BLaER1 (cell line): ENCODE data around the gene PI16.

Experiments
- H3K27ac ChIP-seq: shearing (Covaris generic); formaldehyde crosslinking; 2 replicates; pipeline ENCODE4 v1.8.1; 2022
- H3K27me3 ChIP-seq: shearing (Covaris generic); formaldehyde crosslinking; 2 replicates; pipeline ENCODE4 v1.8.1; 2022
- H3K36me3 ChIP-seq: shearing (Covaris generic); formaldehyde crosslinking; 2 replicates; pipeline ENCODE4 v1.8.1; 2022
- H3K4me1 ChIP-seq: shearing (Covaris generic); formaldehyde crosslinking; 2 replicates; pipeline ENCODE4 v1.8.1; 2022
- H3K4me2 ChIP-seq: shearing (Covaris generic); formaldehyde crosslinking; 2 replicates; pipeline ENCODE4 v1.8.1; 2022
- H3K4me3 ChIP-seq: shearing (Covaris generic); formaldehyde crosslinking; 2 replicates; pipeline ENCODE4 v1.8.1; 2022
- H3K9ac ChIP-seq: shearing (Covaris generic); formaldehyde crosslinking; 2 replicates; pipeline ENCODE4 v1.8.1; 2022
- H3K9me3 ChIP-seq: shearing (Covaris generic); formaldehyde crosslinking; 2 replicates; pipeline ENCODE4 v1.8.1; 2022
- H4K20me1 ChIP-seq: shearing (Covaris generic); formaldehyde crosslinking; 2 replicates; pipeline ENCODE4 v1.8.1; 2022
- Cebpa-rat ChIP-seq: shearing (Covaris generic); IDR thresholded peaks from 2 replicates; pipeline ENCODE4 v1.8.1; 2022

PI16 gene

DNA sequence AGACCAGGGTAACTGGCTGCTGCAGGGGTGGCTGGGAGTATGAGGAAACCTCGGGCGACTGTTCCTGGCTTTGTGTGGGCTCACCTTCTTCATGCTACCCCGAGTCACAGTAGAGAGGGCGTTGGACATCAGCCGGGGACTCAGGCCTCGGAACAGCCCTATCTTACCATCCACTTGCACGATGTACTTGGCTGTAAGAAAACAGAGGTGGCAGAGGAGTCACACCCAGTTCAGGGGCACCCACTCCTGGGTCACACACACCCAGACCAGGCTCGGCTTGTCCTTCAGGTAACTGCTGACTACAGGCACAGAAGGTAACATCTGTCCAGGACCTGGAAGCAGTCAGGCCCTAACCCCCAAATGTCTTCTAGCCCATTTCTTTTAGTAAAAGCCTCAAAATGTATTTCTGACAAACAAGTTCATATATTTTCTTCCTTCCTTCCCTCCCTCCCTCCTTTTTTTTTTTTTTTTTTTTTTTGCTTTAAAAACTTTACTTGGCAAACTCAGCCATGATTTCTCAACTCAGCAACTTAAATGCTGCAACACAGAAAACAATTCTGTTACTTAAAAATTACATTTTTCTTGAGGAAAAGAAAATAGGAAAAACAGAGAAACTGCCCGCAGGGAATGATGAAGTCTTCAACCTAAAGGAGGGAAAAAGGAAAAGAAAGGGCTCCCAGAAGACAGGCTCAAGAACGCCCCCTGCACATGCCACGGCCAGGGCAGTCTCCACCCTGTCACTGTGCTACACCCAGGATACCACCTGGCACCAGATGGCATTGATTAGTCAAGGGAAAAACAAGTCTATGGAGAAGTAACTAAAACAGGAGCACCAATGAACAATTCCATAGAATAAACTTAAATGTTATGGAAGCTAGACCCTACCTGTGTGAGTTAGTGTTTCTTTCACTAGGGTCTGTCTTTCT lies 24.1 kb downstream of the PI16 start:
- Histone ChIP-seq H3K9ac (no peak overlapping the region; the same call in 1 of the 2 replicates), H3K27me3 (no peaks in the 10 kb centered on the region), H3K9me3 (no peaks in the 10 kb centered on the region), H3K4me2 (no peak overlapping the region), H3K36me3 (peaks cover 89% of the 10 kb centered on the region), H3K27ac (no peak overlapping the region), H3K4me3 (no peak overlapping the region), H4K20me1 (peaks cover 100% of the 10 kb centered on the region), H3K4me1 (peaks cover 82% of the 10 kb centered on the region)
- no peak for TF ChIP-seq Cebpa-rat

DNA sequence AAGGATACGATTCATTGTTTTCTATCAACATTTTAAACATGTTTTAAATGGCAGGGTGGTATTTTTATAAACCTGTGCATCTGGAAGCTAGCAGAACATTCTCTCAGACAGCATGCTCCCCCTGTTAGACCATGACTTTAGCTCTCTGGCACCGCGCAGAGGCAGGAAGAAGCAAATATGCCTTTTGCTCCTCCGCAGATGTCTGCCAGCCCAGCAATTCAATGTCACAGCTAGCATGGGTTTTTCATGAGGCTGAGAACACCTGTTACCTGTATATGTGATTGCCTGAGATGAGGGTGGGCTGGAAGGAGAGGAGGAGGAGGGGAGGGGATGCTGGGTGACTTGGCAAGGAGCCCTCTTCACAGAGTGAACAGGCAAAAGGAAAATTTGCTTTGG lies 24.8 kb downstream of the PI16 start:
- peak overlapping the region; percentile 17; the same call in 1 of the 2 replicates for H3K4me2 ChIP-seq
- H3K27ac ChIP-seq = no peak overlapping the region
- no peak for TF ChIP-seq Cebpa-rat
- peaks cover 82% of the 10 kb centered on the region for H3K4me1 ChIP-seq
- no peak overlapping the region for H3K4me3 ChIP-seq
- no peaks in the 10 kb centered on the region for H3K9me3 ChIP-seq
- no peaks in the 10 kb centered on the region for H3K27me3 ChIP-seq
- H4K20me1 ChIP-seq = peaks cover 100% of the 10 kb centered on the region
- peaks cover 82% of the 10 kb centered on the region for H3K36me3 ChIP-seq
- H3K9ac ChIP-seq = peak overlapping the region; percentile 23; the same call in 1 of the 2 replicates

DNA sequence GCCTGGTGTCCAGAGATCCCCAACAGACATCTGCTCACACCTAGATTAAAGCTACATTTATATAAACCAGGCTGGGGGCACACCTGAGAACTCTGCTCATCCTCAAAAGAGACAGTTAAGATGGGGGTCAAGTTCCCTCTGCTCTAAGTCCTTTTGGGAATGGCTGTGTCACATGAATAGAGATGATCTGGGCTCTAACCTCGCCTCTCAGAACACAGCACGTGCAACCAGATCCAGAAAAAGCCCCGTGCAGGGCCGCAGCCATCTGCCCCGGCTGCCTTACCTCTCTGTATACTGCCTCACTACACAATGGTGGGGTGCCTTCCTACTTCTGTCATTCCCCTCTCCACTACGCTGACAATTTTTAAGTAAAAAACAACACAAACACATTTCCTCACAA lies 25.6 kb downstream of the PI16 start:
- Histone ChIP-seq H3K4me2 (no peak overlapping the region), H3K27ac (no peak overlapping the region), H4K20me1 (peaks cover 100% of the 10 kb centered on the region), H3K4me3 (no peak overlapping the region), H3K4me1 (peaks cover 80% of the 10 kb centered on the region), H3K9ac (no peak overlapping the region), H3K36me3 (peaks cover 74% of the 10 kb centered on the region), H3K9me3 (no peaks in the 10 kb centered on the region), H3K27me3 (no peaks in the 10 kb centered on the region)
- no peak for TF ChIP-seq Cebpa-rat

- peaks cover 65% of the 10 kb centered on the region for H3K36me3 ChIP-seq
- H4K20me1 ChIP-seq = peaks cover 92% of the 10 kb centered on the region
- H3K4me3 ChIP-seq = no peak overlapping the region
- peak overlapping the region; percentile 18; the same call in 1 of the 2 replicates for H3K9ac ChIP-seq
- H3K27me3 ChIP-seq = no peaks in the 10 kb centered on the region
- H3K4me2 ChIP-seq = no peak overlapping the region
- peaks cover 71% of the 10 kb centered on the region for H3K4me1 ChIP-seq
- TF ChIP-seq Cebpa-rat = no peak
- peak overlapping the region; percentile 32; the same call in 1 of the 2 replicates for H3K27ac ChIP-seq
- H3K9me3 ChIP-seq = no peaks in the 10 kb centered on the region
These were observed 26.5 kb downstream of the PI16 start for GRCh38 chr6:36980876-36981619.

GRCh38 chr6:36983538-36983937 lies 29.0 kb downstream of the PI16 start:
- Histone ChIP-seq H3K4me3 (no peak overlapping the region), H3K9me3 (no peaks in the 10 kb centered on the region), H3K4me1 (peaks cover 68% of the 10 kb centered on the region), H4K20me1 (peaks cover 67% of the 10 kb centered on the region), H3K36me3 (peaks cover 40% of the 10 kb centered on the region), H3K9ac (no peak overlapping the region), H3K27ac (no peak overlapping the region), H3K27me3 (no peaks in the 10 kb centered on the region), H3K4me2 (peak overlapping the region; percentile 96)
- TF ChIP-seq Cebpa-rat = no peak

DNA sequence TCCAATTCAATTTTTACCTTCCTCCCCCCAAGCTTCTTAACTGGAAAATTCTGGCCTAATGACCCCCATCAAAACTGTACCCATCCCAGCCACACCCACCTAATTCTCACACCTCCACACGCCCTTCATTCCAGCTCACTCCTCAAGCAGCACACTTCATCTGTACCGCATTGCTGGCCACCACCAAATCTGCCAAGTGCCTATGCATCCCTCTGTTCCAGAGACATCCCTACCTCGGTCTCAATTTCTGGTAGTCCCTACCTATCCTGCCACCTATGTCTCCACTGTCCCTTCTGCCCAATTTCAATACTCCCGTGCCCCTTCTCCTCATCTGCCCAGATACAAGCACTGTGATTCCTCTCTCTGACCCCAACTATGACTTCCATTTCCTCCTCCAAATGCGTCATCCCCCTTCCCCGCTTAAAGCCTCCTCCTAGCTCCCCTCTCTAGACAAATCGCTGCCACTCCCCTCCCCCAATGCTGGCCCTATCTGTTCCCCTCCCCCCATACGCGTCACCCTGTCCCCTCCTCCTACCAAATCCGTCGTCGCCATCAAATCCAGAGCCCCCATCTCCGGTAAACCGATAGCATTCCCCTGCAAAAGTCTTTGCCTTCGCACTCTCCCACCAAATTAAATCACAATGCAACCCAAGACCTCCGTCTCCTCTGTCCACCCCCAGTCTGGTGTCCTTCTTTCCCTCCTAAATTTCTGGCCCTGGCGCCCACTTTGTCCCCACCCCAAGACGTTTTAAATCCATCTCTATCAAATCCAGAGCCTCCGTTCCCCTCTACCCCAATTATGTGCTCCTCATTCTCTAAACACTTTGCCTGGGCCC lies 30.3 kb downstream of the PI16 start:
- Histone ChIP-seq H3K9me3 (no peaks in the 10 kb centered on the region), H3K27ac (peak overlapping the region; percentile 99), H3K9ac (peak overlapping the region; percentile 96), H3K4me2 (peak overlapping the region; percentile 96), H3K27me3 (no peaks in the 10 kb centered on the region), H3K36me3 (peaks cover 28% of the 10 kb centered on the region), H4K20me1 (peaks cover 54% of the 10 kb centered on the region), H3K4me1 (peaks cover 57% of the 10 kb centered on the region), H3K4me3 (peak overlapping the region; percentile 99)
- TF ChIP-seq Cebpa-rat = no peak

- Histone ChIP-seq H3K27ac (peak overlapping the region; percentile 99), H3K9ac (peak overlapping the region; percentile 96), H3K9me3 (no peaks in the 10 kb centered on the region), H3K4me3 (peak overlapping the region; percentile 99), H3K27me3 (no peaks in the 10 kb centered on the region), H3K36me3 (peaks cover 28% of the 10 kb centered on the region), H3K4me2 (peak overlapping the region; percentile 96), H4K20me1 (peaks cover 48% of the 10 kb centered on the region), H3K4me1 (peaks cover 51% of the 10 kb centered on the region)
- TF ChIP-seq Cebpa-rat = no peak
These were observed 30.9 kb downstream of the PI16 start for GRCh38 chr6:36985417-36985807.

DNA sequence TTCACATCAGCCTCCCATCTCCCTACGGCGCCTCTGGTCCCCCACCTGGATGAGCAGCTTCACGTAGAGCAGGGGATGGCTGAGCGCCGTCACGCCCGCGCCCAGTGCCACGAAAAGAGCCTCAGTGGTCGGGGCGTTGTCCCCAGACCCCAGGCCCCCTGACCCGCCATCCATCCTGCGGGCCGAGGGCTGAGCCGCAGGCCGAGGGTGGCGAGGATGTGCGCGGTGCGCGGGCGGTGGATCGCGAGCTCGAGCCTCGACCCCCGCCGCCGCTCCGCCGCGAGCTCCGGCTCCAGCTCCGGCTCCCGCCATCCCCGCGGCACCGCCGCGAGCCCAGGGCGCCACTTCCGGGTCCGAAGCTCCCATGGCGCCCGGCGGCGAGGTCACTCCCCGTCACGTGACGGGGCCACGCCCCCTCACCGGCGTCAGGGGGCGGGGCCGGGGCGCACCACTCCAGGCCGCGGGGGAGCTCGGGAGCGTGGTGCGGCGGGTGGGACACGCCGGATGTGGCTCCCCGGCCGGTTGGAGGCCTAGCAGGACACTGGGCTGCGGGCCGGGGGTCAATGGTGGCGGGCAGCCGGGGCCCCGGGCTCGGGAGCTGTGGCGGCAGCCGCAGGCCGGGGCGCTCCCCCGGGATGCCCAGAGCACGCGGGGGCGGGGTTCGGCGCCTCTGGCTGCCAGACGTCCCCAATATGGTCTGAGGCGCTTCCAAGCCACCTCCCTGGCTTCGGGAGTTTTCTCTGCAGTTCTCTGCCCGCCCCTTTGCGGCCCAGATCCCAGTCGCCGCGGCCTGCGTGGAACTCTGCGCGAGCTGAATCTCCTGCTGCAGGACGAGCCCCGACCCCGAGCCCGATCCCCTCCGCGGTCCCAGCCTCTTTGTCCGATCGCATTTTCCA lies 31.5 kb downstream of the PI16 start, which contains the start of gene MTCH1:
Gene MTCH1, minus strand, starts transcription at position 389 of the 896 bp plus-strand sequence. Its CDS starts 23 bp downstream, at position 366.
- H3K27me3 ChIP-seq = no peaks in the 10 kb centered on the region
- peaks cover 45% of the 10 kb centered on the region for H3K4me1 ChIP-seq
- H3K4me3 ChIP-seq = peak within 1 kb of the TSS; percentile 99
- peak within 1 kb of the TSS; percentile 96 for H3K9ac ChIP-seq
- peaks cover 42% of the 10 kb centered on the region for H4K20me1 ChIP-seq
- TF ChIP-seq Cebpa-rat = no peak
- H3K27ac ChIP-seq = peak within 1 kb of the TSS; percentile 99
- H3K4me2 ChIP-seq = peak within 1 kb of the TSS; percentile 96
- H3K36me3 ChIP-seq = peaks cover 21% of the 10 kb centered on the region
- no peaks in the 10 kb centered on the region for H3K9me3 ChIP-seq
